OCI-LY3 (cell line): Measurements from ENCODE around the gene FARP1.

Experiments
- CTCF ChIP-seq: fragments of 200-600, 300-600 bp; sonication (generic); IDR thresholded peaks from 2 replicates; pipeline ENCODE4 v1.5.1; 2014; ENCODE audit warnings: antibody characterized with exemption, low read length, low read depth
- EZH2phosphoT487 ChIP-seq: fragments of 200-600 bp; shearing (Covaris generic); IDR thresholded peaks from 2 replicates; pipeline ENCODE4 v1.6.1; 2018; ENCODE audit warnings: antibody characterized with exemption, mixed run types, low read depth

DNA sequence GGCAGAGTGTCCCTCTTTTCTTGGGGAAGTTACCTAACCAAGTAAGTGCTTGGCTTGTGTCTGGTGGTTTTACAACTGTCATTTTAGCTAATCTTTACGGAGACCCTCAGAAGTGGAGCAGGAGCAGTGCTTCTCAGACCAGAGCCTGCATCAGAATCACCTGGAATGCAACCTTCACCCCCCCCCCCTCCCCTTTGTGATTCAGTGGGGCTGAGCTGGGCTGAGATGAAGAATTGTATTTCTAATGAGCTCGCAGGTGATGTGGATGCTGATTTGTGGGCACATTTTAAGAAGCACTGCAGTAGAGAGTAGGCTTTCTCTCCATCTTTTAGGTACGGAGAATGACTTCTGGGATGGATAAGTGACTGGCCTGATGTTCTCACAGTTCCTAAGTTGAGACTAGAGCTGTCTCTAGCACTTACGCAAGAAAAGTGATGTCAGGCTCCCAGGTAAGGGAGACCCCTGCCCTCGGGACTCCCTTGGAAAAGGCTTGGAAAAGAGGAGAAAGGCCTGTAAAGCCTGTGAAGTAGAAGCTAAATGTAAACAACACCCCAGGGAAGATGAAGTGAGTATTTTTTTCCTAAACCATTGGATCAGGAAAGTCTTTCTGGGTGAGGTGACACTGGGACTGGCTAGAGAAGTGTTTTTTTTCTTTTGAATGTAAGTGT, 57.5 kb downstream of the FARP1 start:
- TF ChIP-seq CTCF (no peak), EZH2phosphoT487 (no peak)
